Ramos (cell line): ENCODE results near the gene NFATC3.

Experiments used
- in situ Hi-C: fragments of 300-500 bp; cut with MboI; formaldehyde crosslinking; loops from one replicate; pipeline ENCODE4 v1.14.3; 2022; ENCODE audit warnings: low sequenced_read_pairs; ENCODE audit not compliant: unreplicated experiment

NFATC3 gene

DNA sequence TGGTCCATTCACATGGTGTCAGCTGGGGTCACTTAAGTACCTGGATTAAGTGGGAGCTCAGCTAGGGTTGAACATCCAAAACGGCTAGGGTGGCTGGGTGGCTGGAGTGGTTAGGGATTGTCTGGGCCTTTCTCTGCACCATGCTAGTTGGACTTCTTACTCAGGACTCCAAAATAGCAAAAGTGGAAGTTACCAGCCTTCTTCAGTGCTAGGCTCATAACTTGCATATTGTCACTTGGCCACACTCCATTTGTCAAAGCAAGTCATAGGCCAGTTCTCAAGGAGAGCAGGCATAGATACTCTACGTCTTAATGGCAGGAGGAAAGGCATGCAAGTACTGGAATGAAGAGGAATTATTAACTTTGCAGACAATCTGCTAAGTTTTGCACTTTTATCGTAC lies 81.1 kb downstream of the NFATC3 start:
- in situ Hi-C loops: no loop called here

GRCh38 chr16:68179196-68179795 lies 94.1 kb downstream of the NFATC3 start:
- in situ Hi-C loops: no loop called here

DNA sequence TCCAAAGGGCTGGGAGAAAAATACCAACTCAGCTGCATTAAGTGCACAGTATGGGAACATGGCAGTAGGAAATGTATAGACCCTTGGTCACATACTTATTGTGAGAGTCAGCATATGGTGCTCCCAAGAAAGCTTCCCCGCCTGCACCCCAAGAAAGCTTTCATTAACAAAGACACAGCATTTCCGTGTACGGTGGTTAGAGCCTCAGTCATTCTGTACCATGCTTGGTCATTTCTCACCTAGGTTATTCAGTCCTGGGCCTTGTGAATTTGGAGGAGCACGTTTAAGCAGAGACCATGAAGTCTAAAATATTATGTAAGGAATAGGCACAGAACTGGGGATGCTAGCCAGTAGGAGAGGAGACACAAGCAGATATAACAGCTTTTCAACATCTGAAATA lies 94.7 kb downstream of the NFATC3 start:
- in situ Hi-C loops: no loop called here

DNA sequence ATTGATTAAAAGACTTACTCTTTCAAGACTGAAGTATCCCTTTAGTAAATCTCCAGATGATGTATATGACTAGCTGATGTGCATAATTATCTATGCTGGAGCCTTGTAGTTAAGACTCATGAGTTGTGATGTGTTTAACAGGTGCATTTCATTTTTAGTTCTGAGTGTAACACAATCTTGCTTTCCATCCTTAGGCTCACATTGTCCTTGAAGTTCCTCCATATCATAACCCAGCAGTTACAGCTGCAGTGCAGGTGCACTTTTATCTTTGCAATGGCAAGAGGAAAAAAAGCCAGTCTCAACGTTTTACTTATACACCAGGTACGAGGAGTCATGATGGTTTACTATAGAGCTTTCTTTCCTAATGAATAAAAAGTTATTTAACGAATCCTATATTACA lies 97.9 kb downstream of the NFATC3 start:
- in situ Hi-C loops: no loop called here

GRCh38 chr16:68186877-68187276 lies 101.7 kb downstream of the NFATC3 start:
- in situ Hi-C loops: no loop called here

DNA sequence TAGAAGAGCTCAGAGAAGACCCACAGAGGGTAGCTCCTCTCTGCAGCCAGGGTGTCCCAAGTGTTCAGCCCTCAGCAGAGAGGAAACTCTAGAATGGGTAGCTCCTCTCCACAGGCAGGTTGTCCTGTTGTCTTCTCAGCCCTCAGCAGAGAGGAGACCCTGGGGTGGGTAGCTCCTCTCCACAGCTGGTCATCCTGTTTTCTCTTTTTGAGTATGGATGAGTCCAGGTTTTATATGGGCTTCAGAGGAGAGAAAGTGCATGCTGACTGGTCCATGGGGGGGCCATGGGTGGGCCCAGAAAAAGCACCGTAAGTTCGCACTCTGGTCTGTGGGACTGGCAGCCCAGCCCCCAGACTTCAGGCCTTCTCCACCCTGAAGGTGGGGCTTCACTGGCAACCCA lies 102.3 kb downstream of the NFATC3 start:
- in situ Hi-C loops: no loop called here

- in situ Hi-C loops: no loop called here
Measured at GRCh38 chr16:68188170-68188569, 103.0 kb downstream of the NFATC3 start.

DNA sequence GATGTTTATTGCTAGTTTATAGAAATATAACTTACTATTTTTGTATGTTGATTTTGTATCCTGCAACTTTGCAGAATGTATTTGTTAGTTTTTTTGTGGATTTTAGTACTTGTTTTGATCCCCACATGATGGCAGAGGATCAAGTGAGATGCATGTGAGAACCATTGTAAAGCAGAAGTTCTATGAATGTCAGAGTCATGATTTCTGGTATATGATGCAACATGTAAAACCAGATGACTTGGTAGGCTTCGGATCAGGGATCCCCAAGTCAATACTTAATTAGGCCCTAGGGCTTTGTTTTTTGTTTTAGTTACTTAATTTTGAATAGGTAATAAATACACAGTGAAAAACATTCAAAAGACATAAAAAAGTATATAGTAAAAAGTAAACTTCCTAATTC lies 104.9 kb downstream of the NFATC3 start:
- in situ Hi-C loops: no loop called here

- in situ Hi-C loops: no loop called here
Measured at GRCh38 chr16:68190736-68191510, 105.8 kb downstream of the NFATC3 start.

DNA sequence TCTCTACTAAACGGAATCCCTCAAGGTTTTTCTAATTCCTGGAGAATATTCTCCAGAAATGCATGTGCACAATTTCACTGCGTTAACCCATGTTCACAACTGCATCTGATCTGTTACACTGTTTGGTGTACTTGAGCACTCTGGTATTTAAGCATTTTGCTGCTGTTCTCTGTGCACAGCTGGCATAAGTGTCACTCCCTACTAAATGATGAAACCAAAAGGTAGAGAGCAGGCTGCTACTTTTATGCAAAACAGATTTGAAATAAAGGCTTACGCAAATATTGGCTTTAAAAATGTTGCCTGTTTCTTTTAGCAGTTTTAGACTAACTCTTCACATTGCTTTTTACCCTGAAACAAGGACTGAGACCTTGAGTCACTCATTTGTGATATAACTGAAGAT lies 109.1 kb downstream of the NFATC3 start:
- in situ Hi-C loops: no loop called here

- in situ Hi-C loops: no loop called here
Measured at GRCh38 chr16:68197250-68197649, 112.1 kb downstream of the NFATC3 start.

DNA sequence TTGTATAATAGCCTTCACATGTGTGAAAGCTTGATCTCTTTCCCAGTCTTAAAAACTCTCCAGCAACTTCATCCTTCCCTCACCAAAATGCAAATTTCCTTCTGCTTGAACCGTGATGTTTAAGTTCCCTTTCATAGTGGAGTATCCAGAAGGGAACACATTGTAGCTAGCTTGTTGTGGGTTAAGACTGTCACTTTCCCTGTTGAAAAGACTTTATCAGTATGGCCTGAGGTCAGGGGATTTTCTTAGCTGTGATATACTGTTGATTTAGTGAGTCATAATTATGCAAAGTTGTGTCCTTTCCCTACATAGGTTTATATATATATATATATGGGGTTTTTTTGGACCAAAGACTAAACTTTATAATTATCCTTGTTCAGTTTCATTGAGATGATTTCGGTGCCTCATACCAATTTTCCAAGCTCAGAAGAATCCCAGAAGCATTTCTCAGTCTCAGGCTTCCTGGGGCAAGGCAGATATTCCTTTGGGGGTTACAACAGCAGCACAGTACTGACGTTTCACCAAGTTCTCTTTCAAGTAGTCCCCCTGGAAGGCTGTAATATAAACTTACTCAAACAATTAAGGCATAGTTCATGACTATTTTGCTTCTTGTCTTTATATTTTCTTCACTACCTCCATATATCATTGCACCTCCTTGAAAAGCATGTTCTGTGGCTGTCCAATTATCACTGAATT lies 115.1 kb downstream of the NFATC3 start:
- in situ Hi-C loops: no loop called here

- in situ Hi-C loops: no loop called here
Measured at GRCh38 chr16:68202091-68202519, 116.9 kb downstream of the NFATC3 start.

GRCh38 chr16:68206245-68206644 lies 121.1 kb downstream of the NFATC3 start:
- in situ Hi-C loops: no loop called here

GRCh38 chr16:68214726-68215125 lies 129.6 kb downstream of the NFATC3 start:
- in situ Hi-C loops: no loop called here

DNA sequence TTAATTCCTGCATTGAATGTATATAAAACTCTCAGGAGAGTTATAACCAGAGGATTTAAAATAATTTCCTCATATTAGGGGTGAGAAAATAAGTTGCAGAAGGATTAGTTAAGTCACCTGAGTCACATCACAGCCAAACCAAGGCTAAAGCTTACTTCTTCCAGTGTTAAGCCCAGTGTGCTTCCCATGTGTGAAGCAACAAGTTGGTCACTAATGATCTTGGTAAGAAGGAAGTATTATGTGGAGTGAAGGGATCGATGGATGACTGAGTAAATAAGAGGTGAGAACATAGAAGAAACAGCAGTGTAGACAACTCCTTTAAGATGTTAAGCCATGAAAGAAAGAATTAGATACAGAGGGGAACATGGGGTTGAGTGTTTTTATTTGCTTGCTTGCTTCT lies 130.1 kb downstream of the NFATC3 start:
- in situ Hi-C loops: no loop called here

DNA sequence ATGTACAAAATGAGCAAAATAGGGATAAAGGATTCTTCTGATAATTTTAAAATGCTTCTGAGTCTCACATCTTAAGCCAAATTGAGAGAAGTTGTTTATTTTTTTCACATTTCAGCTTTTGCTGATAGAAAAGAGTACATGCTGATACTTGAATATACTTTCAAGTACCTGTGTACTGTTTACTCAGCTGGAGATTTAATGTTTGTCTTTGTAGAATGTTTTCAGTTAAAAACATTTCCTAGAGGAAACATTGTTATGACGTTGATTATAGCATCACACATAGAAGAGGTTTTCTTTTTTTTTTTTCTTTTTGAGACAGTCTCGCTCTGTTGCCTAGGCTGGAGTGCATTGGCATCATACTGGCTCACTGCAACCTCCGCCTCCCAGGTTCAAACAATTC lies 131.1 kb downstream of the NFATC3 start:
- in situ Hi-C loops: no loop called here

DNA sequence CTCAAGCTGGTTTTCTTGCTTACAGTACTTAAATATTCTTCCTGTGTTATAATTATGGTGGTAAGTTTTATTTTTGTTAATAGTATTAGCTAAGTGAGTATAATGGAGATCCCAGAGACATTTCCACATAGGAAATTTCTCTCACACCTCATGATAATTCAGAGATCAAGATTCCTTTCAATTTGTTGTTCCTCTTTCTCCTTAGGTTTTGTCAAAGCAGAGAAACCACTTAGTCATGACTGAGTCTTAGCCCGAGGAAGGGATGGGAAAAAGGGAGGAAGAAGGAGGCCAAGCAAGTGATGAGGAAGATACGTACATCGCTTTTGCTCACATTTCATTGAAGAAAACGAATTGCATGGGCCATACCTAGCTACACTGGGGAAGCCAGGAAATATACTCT lies 132.3 kb downstream of the NFATC3 start:
- in situ Hi-C loops: no loop called here

- in situ Hi-C loops: loop anchor here (10.0 kb wide), 1 partner anchor 335 kb away; the partner anchor contains the start of gene NRN1L
Measured at GRCh38 chr16:68219725-68220351, 134.7 kb downstream of the NFATC3 start.

DNA sequence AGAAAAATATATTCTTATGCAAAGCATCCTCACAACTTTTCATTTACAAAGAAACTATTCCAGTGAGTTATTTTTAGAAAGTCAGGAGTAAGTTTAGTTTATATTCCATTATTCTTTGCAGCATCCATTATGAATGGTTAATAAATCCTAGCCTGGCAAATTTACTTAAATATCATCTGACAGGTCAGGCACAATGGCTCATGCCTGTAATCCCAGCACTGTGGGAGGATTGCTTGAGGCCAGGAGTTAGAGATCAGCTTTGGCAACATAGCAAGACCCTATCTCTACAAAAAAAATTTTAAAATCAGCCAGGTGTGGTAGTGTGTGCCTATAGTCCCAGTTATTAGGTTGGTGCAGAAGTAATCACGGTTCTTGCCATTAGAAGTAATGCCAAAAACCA lies 137.9 kb downstream of the NFATC3 start:
- in situ Hi-C loops: loop anchor here (10.0 kb wide), 1 partner anchor 338 kb away; the partner anchor contains the start of gene NRN1L

DNA sequence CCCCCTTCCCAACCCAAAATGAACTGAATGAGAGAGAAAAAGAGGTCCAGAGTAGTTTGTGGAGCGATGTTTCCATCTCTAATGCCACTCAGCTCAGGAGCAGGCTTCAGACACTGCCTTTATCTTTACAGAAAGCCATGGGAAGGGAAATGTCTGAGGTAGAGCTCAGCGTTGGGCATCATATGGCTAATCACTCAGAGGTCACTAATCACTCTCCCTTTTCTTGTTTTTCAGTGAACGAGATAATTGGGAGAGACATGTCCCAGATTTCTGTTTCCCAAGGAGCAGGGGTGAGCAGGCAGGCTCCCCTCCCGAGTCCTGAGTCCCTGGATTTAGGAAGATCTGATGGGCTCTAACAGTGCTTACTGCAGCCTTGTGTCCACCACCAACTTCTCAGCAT lies 140.9 kb downstream of the NFATC3 start:
- in situ Hi-C loops: loop anchor here (10.0 kb wide), 1 partner anchor 341 kb away; the partner anchor contains the start of gene NRN1L
